ENCODE data around the gene SEZ6L2.

- TF ChIP-seq ZNF274 (IDR thresholded peaks at IDR 0.05; ENCODE audit: low read depth, low read length), result no peak
- no peak for TF ChIP-seq YY1 (IDR thresholded peaks at IDR 0.05; ENCODE audit: insufficient read depth, insufficient read length)
Measured at GRCh38 chr16:29891525-29892457, 7.6 kb downstream of the SEZ6L2 start.

All from NT2/D1 (cell line).